ENCODE results near the gene ZNF616.

ZNF616 gene

DNA sequence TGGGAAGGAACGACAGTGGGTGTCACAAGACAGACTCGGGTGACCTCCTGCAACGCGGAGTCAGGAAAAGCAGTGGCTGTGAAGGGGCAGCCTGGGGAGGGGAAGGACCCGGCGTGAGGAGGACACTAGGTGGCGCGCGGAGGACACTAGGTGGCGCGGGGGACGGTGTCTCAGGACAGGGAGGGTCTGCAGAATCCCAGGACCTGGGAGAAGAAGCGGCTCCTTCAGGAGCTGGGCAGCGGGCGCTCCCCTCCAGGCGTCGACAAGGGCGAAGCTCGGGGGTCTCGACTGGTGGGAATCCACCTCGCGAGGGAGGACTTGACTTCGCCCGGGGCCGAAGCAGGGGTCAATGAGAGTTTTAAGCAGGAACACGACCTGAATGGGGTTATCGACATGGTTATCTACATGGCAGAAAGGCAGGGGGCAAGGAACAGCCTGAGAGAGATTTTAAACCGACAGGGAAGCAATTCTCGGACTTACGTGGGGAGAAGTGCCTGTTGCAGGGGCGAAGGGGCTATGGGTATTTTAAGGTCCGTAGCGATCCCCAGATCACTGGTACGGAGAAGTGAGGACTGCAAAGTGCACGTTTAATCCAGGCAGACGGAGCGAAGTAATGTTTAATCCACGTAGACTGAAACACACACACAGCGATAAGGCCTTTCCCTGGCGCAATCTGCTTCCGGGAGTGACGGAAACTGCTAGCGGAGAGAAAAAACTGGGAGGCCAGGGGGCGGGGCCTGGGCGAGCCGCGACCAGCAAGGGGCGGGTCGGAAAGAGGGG is at the start of gene ZNF616:
Gene ZNF616 (minus strand): TSS at position 687 of the 780 bp plus-strand sequence. CDS start 9,426 bp downstream, outside the sequence.
- DNase-seq (ENCODE audit: low spot score), result peak; percentile 98
- peak; percentile 94 for FAIRE-seq

DNA sequence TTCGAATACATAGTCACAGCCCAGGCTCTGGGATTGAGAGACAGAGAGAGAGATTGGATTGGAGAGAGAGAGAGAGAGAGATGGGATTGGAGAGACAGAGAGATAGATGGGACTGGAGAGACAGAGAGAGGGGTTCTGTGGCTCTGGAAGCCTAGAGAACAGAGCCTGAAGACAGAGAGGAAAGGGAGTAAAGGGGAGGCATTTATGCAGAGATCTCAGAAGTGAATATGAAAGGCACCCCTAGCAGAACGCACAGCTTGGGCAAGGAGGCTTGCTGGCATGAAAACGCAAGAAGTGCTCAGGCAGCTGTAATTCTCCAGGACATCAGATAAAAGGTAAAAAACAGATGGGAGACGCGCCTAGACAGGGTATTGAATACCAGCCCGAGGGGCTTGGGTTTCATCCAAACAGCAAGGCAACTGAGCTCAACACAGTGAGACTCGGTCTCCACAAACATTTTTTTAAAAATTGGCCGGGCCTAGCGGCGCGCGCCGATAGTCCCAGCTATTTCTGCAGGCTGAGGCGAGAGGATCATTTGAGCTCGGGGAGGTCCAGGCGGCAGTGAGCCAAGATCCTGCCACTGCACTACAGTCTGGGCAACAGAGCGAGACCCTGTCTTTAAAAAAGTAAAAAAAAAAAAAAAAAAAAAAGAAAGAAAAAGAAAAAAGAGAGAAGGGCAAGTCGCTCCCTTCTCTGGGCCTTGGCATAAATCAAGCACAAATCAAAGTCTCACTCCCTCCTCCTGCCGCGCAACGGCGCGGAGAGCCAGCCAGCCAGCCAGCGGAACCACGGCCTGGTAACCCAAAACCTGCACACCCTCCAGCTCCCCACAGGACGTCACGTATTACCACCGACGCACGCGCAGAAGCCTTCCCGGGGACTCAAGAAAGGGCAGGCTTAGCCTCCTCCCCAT is 49.3 kb upstream of the ZNF616 start:
- DNase-seq (ENCODE audit: low spot score) (no peak), FAIRE-seq (no peak)

DNA sequence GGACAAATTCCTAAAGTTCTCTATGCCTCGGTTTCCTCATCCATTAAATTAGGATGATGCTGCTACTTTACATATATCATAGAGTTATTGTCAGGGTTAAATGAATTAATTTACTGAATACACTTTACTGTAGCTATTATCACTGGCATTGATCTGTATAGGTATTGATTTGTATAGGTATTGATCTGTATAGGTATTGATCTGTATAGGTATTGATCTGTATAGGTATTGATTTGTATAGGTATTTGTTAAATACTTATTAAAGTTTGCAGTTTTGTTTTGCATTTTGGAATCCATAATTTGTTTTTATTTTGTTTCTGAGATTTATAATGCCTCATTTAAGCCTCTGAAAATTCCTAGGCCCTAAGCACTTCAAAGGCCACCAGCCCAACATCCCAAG is 47.7 kb upstream of the ZNF616 start:
- no peak for DNase-seq (ENCODE audit: low spot score)
- no peak for FAIRE-seq

DNA sequence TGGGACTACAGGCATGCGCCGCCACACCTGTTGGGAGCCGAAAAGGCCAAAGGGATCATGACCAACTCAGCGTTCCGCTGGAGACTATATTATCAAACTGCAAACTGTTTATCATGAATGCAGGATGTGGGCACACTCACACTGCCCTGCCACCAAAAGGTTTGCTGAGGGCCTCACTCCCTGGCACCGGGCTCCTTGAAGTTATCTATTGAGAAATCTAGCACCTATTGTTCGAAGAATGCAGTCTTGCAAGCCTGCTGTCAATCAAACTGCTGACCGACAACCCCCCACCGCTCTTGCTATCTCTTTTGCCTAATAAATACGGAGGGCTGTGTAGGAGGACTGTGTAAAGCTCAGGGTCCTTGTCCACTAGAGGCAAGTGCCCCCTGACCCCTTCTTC is 36.8 kb upstream of the ZNF616 start:
- no peak for FAIRE-seq

DNA sequence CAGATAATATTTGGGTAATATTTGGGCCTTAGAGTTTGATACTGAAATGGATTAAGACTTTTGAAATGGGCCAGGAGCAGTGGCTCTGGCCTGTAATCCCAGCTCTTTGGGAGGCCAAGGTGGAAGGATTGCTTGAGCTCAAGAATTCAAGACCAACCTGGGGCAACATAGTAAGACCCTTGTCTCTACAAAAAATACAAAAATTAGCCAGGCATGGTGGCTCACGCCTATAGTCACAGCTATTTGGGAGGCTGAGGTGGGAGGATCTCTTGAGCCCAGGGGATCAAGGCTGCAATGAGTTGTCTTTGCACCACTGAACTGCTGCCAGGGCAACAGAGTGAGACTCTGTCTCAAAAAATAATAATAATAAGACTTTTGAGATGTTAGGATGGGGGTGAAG is 32.6 kb upstream of the ZNF616 start:
- no peak for DNase-seq (ENCODE audit: low spot score)
- no peak for FAIRE-seq

More for the DNA sequence above, 36.8 kb upstream of the ZNF616 start:
- no peak for DNase-seq (ENCODE audit: low spot score)

DNA sequence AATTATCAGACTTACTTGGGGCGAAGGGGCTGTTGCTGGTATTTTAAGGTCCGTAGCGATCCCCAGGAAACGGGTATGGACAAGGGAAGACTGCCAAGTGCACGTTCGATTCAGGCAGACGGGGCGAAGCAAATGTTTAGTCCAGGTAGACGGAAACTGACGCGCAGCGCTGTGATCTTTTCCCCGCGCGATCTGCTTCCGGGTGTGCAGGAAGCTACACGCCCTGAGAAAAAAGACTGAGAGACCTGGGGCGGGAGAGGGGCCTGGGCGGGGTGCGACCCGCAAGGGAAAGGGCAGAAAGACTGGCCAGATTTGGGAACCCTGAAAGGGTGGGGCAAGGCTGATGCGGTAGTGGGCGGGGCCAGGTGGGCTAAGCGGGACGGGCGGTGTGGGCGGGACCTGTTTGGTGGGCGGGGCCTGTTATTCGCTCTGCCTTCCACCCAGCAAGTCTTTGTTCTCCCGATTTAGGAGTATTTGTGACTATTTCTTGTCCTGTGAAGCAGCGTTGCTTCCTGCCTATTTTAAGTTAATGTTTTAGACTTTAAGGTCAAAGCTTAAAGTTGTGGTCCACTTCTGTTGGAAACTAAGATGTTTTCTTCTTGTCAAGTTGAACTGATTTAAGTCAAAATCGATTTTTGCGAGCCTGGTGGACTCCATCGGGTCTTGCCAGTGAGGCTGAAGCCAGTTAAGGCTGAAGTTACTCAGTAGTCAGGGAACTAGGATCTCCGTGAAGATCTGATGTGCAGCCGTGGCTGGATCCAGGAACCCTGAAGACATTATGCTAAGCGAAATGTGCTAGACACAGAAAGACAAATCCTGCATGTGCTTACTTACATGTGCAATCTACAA is 31.8 kb upstream of the ZNF616 start, which contains the start of gene ZNF836:
Gene ZNF836 (minus strand): TSS at position 301 of the 849 bp plus-strand sequence. CDS start 3,549 bp downstream, outside the sequence.
- peak; percentile 46 for FAIRE-seq
- DNase-seq (ENCODE audit: low spot score), result peak; percentile 87

DNA sequence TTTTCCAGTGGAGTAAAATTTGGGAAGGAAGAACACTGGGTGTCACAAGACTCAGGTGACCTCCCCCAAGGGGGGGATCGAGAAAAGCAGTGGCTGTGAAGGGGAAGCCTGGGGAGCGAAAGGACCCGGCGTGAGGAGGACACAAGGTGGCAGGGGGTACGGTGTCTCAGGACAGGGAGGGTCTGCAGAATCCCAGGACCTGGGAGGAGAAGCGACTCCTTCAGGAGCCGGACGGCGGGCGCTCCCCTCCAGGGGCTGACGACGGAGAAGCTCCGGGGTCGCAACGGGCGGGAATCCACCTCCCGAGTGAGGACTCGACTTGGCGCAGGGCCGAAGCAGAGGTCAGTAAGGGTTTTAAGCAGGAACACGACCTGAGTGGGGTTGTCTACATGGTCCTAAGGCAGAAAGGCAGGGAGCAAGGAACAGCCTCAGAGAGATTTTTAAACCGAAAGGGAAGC is 31.2 kb upstream of the ZNF616 start:
- peak; percentile 22 for DNase-seq (ENCODE audit: low spot score)
- FAIRE-seq, result no peak

DNA sequence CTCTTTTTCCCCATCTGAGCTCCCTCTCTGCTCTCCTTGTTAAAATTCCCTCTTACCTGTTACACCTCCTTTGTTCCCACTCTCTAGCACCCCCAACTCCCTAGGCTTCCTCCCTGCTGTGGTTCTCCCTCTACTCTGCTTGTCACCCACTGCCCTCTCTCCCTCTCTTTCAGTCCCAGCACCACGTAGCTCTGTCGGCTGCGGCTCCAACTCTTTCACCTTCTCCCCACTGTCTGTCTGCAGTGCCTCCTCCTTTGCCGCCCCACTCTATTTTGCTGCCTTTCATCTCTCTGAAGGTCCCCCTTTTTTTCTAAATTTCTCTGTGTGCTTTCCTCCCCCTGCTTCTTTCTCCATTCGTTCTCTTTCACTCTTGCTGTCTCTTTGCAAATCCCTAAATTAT is 30.6 kb upstream of the ZNF616 start:
- FAIRE-seq (no peak), DNase-seq (ENCODE audit: low spot score) (no peak)

DNA sequence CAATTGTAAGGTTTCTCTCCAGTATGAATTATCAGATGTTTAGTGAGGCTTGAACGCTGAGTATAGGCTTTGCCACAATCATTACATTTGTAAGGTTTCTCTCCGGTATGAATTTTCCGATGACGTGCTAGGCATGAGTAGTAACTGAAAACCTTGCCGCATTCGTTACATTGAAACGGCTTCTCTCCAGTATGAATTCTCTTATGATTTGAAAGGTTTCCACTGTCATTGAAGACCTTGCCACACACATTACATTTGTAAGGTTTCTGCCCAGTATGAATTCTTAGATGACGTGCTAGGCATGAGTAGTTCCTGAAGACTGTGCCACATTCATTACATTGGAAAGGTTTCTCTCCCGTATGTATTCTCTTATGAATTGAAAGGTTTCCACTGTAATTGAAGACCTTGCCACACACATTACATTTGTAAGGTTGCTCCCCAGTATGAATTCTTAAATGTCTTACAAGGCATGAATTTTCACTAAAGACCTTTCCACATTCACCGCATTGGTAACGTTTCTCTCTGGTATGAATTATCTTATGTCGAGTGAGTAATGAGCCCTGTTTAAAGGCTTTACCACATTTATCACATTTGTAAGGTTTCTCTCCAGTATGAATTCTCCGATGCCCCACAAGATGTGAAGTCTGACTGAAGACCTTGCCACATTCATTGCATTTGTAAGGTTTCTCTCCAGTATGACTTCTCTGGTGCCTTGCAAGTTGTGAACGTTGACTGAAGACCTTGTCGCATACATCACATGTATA is 16.0 kb upstream of the ZNF616 start:
- no peak for DNase-seq (ENCODE audit: low spot score)
- no peak for FAIRE-seq

DNA sequence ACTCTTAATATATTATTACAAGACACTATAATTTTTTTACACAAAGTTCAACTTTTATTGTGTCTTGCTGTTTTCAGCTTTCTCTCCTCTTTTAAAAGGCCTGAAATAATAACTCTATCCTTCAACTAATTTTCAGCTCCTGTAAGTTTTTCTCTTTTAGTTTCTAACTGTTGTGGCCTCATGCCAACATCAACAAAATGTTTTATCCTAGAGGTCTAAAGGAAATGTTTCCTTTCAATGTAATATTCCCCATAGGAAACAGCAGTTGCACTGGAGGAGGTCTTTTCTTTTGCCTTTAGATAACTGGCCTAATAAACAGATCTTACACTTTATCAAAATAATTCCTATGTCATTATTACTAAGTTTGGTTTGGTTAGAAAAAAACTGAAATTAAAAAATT is 8.5 kb upstream of the ZNF616 start:
- no peak for FAIRE-seq

DNA sequence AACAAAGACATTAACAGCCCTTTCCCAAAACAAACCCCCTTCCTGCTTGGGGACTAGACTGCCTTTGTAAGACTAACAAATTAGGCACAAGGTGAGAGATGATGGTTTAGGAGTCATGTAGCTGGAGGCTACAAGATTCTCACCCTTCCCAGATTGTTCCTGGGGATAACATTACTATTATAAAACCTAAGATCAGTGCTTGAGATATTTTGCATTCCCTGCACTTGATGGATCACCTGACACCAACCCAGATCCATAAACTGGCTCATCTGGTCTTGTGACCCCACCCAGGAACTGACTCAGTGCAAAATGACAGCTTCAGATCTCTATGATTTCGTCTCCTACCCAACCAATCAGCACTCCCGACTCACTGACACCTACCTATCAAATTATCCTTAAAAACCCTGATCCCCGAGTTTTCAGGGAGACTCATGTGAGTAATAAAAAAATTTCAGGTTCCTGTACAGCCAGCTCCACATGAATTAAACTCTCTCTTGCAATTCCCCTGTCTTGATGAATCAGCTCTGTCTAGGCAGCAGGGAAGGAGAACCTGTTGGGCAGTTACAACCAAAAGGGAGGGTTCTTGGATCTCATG is 2.4 kb upstream of the ZNF616 start:
- FAIRE-seq (no peak), DNase-seq (ENCODE audit: low spot score) (no peak)

More for the DNA sequence above, 8.5 kb upstream of the ZNF616 start:
- DNase-seq (ENCODE audit: low spot score), result no peak

DNA sequence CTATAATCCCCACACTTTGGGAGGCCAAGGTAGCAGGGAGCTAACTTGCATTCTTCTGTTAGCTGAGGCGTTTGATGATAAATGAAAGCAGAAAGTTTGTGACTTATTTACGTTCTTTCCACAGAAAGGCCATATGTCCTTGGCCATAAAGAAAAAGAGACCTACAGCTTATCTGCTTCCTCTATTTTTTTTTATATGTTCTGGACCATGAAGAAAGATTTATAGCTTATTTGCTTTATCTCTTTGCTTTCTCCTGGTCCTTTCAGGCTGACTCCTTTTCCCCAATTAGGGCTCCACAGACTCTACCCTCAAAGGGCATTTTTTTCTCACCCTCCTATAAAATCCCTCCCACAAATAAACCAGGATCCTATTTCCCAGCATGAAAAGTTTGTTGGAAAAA is 1.5 kb upstream of the ZNF616 start:
- no peak for DNase-seq (ENCODE audit: low spot score)
- no peak for FAIRE-seq

DNA sequence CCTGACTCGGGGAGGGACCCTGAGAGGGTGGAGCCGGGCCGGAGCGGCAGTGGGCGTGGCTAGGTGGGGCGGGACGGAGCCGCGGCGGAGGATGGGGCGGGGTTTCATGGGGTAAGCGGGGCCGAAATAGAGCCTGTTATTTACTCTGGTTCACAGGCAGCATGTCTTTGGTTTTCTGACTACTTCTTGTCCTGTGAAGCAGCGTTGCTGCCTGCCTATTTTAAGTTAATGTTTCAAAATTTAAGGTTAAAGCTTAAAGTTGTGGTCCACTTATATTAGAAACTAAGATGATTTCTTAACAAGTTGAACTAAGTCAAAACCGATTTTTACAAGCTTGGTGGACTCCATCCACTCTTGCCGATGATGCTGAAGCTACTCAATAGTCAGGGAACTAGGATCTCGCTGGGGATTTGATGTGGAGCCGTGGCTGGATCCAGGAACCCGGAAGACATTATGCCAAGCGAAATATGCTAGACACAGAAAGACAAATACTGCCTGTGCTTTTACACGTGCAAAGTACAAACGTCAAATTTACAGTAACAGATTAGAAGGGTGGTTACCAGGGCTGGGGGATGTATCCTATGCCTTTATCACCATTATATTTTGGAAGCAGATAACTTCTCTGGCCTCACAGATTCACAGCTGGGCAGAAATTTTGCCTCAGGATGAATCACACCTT is 433 bp upstream of the ZNF616 start:
- no peak for FAIRE-seq
- no peak for DNase-seq (ENCODE audit: low spot score)

DNA sequence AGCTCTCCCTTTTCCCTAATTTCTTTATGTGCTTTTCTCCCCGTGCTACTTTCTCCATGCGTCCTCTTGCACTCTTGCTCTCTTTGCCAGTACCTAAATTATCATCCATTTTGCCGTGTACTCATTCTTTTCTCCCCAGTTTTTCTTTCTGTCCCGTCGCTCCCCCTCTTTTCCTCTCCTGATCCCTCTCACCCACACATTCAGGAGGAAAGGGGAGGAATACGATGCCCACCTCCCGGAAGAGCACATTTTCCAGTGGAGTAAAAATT is 821 bp downstream of the ZNF616 start:
- no peak for FAIRE-seq
- DNase-seq (ENCODE audit: low spot score), result no peak

DNA sequence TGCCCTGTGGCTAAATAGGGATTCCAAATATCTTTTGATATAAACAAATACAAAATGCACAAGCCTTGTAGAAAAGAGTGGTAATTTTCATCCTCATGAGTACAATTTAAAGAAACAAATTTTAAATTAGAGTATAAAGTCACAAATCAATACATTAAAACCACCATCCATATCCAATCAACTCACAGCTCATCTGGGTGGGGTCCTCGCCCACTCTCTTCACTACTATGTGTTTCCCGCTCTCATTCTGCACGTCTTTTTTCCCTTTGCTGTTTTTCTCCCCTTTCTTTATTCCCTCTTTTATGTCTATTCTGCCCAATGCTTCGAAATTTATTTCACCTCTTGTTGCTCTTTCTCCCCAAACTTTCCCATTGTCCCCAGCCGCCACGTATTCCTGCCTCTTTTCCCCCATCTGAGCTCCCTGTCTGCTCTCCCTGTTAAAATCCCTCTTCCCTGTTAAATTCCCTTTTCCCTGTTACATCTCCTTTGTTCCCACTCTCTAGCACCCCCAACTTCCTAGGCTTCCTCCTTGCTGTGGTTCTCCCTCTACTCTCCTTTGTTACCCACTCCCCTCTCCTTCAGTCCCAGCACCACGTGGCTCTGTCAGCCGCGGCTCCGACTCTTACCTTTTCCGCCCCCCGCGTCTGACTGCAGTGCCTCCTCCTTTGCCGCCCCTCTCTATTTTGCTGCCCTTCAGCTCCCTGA is 1.3 kb downstream of the ZNF616 start:
- DNase-seq (ENCODE audit: low spot score), result peak; percentile 17
- no peak for FAIRE-seq

DNA sequence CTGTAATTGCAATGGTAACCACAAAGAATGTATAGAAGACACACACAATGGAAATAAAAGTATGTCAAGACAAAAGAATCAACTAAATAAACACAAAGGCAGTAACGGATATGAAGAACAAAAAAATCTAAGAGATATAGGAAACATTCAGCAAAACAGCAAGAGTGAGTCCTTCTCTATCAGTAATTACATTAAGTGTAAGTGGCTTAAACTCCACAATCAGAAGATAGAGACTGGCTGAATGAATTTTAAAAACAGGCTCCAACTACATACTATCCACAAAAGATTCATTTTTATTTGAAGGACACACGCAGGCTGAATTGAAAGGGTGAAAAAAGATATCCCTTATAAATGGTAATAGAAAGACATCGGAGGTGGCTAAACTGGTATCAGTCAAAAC is 19.5 kb downstream of the ZNF616 start:
- DNase-seq (ENCODE audit: low spot score) (no peak), FAIRE-seq (no peak)

DNA sequence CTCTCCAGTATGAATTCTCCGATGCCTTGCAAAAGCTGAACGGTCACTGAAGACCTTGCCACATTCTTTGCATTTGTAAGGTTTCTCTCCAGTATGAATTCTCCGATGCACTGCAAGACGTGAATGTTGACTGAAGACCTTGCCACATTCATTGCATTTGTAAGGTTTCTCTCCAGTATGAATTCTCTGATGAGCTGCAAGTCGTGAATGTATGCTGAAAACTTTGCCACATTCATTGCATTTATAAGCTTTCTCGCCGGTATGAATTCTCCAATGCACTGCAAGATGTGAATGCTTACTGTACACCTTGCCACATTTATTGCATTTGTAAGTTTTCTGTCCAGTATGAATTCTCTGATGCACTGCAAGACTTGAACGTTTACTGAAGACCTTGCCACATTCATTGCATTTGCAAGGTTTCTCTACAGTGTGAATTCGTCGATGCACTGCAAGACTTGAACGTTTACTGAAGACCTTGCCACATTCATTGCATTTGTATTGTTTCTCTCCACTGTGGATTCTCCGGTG is 24.1 kb downstream of the ZNF616 start:
- DNase-seq (ENCODE audit: low spot score) (no peak), FAIRE-seq (no peak)

DNA sequence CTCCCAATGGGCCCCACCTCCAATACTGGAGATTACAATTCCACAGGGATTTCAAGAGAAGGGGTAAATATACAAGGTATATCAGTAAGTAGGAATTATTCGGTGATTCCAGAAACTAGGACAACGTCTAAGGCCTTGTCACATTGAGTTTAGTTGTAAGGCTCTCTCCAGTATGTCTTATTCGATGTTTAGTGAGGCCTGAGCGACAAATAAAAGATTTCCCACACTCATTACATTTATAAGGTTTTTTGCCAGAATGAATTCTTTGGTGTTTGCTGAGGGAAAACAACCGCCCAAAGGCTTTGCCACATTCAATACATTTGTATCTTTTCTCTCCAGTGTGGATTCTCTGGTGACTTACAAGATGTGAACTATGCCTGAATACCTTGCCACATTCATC is 25.0 kb downstream of the ZNF616 start:
- FAIRE-seq (no peak), DNase-seq (ENCODE audit: low spot score) (no peak)

DNA sequence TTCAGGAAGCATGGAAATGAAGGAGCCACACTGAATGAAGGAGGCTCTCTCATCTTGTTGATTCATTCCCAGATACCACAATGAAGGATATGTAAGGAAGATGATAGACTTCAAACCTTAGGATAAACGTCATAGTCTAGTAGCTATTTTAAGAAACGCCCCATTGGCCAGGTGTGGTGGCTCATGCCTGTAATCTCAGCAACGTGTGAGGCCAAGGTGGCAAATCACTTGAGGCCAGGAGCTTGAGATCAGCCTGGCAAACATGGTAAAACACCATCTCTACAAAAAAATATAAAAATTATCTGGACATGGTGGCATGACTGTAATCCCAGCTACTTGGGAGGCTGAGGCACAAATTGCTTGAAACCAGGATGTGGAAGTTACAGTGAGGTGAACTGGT is 27.1 kb downstream of the ZNF616 start:
- DNase-seq (ENCODE audit: low spot score) (no peak), FAIRE-seq (no peak)

Measured in urothelium cell line (cell line).